Cardiac septum (tissue), 1 donor: ENCODE data around the gene WDR44. TPM values are rescaled to one million over a fixed set of nuclear protein-coding genes. Genes with fewer than 3 reads are reported as not detected.

ENCODE experiments used
- DNase-seq: peaks from one replicate; pipeline ENCODE4 v3.0.0-alpha.2; 2020; ENCODE audit warnings: low spot score
- intact Hi-C: fragments of 100-400 bp; cut with DNase I; formaldehyde crosslinking; loops from one replicate; pipeline ENCODE4 v1.14.0; 2022
- total RNA-seq: library from RNA; stranded (reverse); fragmentation: NEBNext Ultra II Directional; extraction: Animal tissue kit (Norgen Biotek cat#: 25700); gene quantifications from one replicate; pipeline ENCODE4 v1.2.1, GENCODE V29; 2021
- donor health status: DM: no; HTN: no; CAD: no.

The WDR44 gene
- total RNA-seq, 1 donor from 2014 or later, result 13.5 TPM

GRCh38 chrX:118356154-118356701 lies 10.3 kb downstream of the WDR44 start:
- DNase-seq, result no peak
- intact Hi-C loops, result no loop called here

- intact Hi-C loops, result no loop called here
- DNase-seq, result no peak
These were observed 14.7 kb downstream of the WDR44 start for GRCh38 chrX:118360429-118361125.

- intact Hi-C loops, result no loop called here
- no peak for DNase-seq
These were observed 18.4 kb downstream of the WDR44 start for GRCh38 chrX:118364261-118364660.

GRCh38 chrX:118367338-118367737 lies 21.4 kb downstream of the WDR44 start:
- intact Hi-C loops, result no loop called here
- no peak for DNase-seq

- intact Hi-C loops, result no loop called here
- DNase-seq, result no peak
These were observed 22.5 kb downstream of the WDR44 start for GRCh38 chrX:118368398-118368797.

GRCh38 chrX:118370921-118371624 lies 25.2 kb downstream of the WDR44 start:
- DNase-seq, result no peak
- intact Hi-C loops, result no loop called here

DNA sequence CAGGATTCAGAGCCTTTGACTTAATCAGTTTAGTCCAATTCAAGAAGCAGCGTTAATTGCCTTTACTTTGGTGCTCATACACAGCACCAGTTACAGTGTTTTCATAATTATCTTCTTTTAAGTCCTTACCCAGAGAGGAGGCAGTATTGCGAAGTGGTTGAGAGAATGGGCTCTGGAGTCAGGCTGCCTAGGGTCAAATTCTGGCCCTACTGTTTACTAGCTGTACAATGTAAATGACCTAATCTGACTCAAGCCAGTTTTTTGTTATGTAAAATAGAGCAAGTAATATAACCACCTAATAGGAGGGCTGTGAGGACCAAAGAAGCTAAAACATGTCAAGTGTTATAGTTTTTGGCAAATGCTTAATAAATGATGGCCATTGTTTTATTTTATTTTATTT lies 27.6 kb downstream of the WDR44 start:
- intact Hi-C loops, result no loop called here
- no peak for DNase-seq

DNA sequence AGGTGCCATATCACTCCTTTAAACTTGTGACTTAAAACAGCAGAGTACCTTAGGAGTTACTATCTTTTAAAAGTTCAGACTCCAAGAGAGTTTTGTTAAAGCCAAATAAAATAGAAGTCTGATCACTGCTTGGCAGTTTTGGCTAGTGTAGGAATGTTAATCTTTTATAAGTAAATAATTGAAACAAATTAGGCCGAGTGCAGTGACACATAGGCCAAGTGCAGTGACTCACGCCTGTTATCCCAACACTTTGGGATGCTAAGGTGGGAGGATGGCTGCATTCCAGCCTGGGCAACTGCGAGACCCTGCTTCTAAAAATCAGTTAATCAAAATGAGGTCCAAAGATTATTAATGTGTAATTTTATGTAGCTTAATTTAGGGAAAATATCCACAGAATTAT lies 37.2 kb downstream of the WDR44 start:
- DNase-seq, result no peak
- intact Hi-C loops, result no loop called here

- DNase-seq, result no peak
- intact Hi-C loops, result no loop called here
These were observed 46.8 kb downstream of the WDR44 start for GRCh38 chrX:118392716-118393115.

- intact Hi-C loops, result no loop called here
- DNase-seq, result no peak
These were observed 50.2 kb downstream of the WDR44 start for GRCh38 chrX:118396113-118396512.

DNA sequence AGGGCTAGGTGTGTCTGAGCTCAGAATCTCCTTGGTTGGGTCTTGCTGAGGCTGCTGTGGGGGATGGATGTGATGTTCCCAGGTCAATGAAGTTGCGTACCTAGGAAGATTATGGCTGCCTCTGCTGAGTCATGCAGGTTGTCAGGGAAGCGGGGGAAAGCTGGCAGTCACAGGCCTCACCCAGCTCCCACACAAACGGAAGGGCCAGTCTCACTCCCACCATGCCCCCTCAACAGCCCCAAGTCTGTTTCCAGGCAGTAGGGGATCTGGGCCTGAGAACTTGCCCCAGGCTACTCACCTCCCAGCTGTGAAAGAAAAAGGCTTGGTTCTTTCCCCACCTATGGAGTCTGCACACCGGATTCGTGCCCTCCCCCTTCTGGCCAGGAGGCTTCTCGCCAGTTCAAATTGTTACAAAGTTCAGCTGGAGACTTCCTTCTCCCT lies 72.9 kb downstream of the WDR44 start:
- DNase-seq, result no peak
- intact Hi-C loops, result no loop called here

DNA sequence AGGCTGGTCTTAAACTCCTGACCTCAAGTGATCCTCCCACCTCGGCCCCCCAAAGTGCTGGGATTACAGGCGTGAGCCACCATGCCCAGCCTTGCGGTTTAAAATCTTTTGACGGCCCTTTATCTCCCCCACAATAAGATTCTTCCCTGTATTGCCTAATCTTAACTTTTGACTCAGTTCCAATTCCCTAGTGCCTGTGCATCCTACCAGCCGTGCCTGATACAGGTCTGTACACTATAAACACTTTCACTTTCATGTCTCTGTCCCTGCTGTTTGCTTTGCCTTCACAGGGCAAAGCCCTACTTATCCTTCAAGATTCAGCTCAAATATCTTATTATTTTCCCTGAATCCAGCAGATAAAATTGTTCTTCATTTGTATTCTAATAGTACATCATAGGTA lies 74.6 kb downstream of the WDR44 start:
- DNase-seq, result no peak
- intact Hi-C loops, result no loop called here

- DNase-seq, result no peak
- intact Hi-C loops, result no loop called here
These were observed 77.7 kb downstream of the WDR44 start for GRCh38 chrX:118423558-118423957.

DNA sequence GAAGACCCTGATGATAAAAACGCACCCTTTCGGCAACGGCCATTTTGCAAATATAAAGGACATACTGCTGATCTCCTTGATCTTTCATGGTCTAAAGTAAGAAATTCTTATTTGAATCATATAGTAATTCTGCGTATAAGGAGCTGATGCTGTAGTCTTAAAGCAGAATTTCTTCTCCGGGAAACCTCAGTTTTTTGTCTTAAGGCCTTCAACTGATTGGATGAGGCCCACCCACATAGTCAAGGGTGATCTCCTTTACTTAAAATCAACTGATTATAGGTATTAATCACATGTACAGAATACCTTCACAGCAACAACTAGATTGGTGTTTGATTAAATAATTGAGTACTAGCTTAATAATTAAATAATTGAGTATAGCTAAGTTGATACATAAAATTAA lies 86.9 kb downstream of the WDR44 start:
- intact Hi-C loops, result no loop called here
- DNase-seq, result no peak

DNA sequence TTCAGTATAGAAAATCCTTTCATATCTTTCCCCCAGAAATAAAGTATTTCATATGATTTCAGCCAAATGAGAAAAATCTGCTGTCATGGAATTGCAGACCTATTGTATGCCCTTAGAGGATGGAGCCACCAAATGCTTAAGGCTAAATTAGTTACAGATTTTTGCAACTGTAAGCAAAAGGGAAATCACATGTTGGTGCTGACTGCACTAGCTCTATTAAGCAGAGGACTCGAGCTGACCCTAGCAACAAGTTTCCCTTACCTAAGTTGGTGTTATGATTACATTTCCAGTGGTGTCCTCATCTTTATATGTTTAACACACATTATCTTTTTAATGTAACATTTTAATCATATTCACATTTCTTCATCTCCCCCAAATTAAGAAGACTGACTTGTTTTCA lies 91.4 kb downstream of the WDR44 start:
- DNase-seq, result no peak
- intact Hi-C loops, result no loop called here

DNA sequence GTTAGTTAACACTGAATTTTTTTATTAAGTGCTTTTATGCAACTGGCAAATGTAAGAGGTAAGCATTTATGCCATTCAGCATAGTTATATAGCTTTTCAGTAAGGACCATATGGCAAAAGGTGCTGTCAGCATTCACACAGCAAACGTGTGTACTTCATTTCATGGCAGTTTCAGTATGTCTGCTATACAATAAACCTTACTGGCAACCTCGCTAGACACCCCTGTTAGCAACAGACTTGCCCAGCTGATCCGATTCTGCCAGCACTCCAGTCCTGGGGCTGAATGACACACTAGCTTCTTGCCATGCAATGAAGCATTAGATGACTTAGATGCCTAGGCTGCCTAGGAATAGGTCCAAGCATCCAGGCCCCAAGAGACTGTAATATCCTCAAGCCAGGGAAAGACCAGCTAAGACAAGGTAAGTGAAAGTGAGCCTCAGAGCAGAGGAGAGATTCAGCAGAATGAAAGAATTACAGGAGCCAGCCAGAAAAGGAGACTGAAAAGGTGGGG lies 102.4 kb downstream of the WDR44 start:
- DNase-seq, result no peak
- intact Hi-C loops, result no loop called here

DNA sequence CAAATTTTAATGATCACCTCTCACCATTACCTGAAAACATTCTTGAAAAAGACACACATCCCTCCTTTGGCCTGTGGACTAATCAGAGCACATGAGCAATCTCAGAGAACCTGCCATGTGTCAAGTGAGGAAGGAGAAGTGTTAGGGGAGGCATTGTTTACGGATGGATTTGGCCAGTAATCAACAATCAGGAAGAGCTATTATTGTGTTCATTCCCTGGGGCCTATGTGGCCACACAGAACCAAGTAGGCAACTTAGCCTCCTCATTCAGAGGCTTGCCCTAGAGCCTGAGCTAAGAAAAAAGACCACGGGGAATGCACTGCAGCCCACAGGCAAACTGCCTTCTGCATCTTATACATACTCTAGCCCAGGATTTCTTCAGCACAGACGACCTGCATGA lies 109.1 kb downstream of the WDR44 start:
- DNase-seq, result no peak
- intact Hi-C loops, result loop anchor here (5.0 kb wide), 1 partner anchor 147 kb away; no protein-coding TSS in a partner anchor

GRCh38 chrX:118459494-118459893 lies 113.6 kb downstream of the WDR44 start:
- intact Hi-C loops, result loop anchor here (5.0 kb wide), 1 partner anchor 143 kb away; no protein-coding TSS in a partner anchor
- DNase-seq, result no peak

- DNase-seq, result no peak
- intact Hi-C loops, result no loop called here
These were observed 118.6 kb downstream of the WDR44 start for GRCh38 chrX:118464501-118464900.

DNA sequence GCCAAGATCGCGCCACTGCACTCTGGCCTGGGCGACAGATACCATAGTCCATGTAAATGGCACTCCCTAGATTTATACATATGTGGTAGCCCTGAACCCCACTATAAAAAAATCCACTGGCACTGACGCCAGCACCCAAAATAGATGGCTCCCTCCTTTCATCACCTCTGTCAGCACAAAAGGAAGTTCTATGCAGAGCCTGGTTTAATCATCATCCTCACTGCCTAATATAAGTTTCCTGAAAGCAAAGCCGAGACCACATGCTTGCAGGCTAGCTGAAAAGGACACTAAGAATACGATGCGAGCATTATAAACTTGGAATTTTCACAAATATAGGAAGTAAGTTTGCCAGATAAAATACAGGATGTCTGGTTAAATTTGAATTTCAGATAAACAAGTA lies 122.2 kb downstream of the WDR44 start:
- intact Hi-C loops, result no loop called here
- no peak for DNase-seq
